ENCODE measurements around the gene SHC2. TPM values are rescaled to one million over a fixed set of nuclear protein-coding genes. Genes with fewer than 3 reads are reported as not detected.

Gene SHC2
- total RNA-seq, 1 donor from 2014 or later: 26.0 TPM

DNA sequence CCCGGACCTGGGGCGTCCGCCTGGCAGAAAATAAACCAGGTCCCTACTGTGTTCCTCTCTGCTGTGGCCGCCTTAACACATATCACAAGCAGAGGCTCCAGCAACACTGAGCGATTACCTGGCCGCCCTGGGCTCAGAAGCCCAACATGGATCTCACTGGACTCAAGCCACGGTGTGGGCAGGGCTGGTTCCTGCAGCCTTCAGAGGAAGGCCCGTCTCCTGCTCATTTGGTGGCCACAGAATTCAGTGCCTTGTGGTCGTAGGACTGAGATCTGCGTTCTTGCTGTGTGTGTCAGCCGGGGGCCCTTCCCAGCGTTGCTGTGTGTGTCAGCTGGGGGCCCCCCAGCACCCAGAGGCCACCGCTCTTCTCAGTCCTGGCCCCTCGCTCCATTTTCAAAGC lies 82.1 kb downstream of the SHC2 start:
- Histone ChIP-seq H3K27me3 (peaks cover 4% of the 10 kb centered on the region), H3K4me3 (no peak overlapping the region), H3K27ac (no peak overlapping the region), H3K9me3 (no peaks in the 10 kb centered on the region), H3K36me3 (no peaks in the 10 kb centered on the region), H3K4me1 (peaks cover 8% of the 10 kb centered on the region)
- TF ChIP-seq POLR2AphosphoS5 (IDR thresholded peaks at IDR 0.05; ENCODE audit: insufficient read depth in 1 of 2, low read depth in 1 of 2) (no peak), POLR2A (IDR thresholded peaks at IDR 0.05) (no peak)
- TF ChIP-seq, protein P1, sequence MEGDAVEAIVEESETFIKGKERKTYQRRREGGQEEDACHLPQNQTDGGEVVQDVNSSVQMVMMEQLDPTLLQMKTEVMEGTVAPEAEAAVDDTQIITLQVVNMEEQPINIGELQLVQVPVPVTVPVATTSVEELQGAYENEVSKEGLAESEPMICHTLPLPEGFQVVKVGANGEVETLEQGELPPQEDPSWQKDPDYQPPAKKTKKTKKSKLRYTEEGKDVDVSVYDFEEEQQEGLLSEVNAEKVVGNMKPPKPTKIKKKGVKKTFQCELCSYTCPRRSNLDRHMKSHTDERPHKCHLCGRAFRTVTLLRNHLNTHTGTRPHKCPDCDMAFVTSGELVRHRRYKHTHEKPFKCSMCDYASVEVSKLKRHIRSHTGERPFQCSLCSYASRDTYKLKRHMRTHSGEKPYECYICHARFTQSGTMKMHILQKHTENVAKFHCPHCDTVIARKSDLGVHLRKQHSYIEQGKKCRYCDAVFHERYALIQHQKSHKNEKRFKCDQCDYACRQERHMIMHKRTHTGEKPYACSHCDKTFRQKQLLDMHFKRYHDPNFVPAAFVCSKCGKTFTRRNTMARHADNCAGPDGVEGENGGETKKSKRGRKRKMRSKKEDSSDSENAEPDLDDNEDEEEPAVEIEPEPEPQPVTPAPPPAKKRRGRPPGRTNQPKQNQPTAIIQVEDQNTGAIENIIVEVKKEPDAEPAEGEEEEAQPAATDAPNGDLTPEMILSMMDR (IDR thresholded peaks at IDR 0.05): no peak
- intact Hi-C loops (cut with DNase I): no loop called here
- no peak for DNase-seq (ENCODE audit: extremely low spot score in 2 of 2)

DNA sequence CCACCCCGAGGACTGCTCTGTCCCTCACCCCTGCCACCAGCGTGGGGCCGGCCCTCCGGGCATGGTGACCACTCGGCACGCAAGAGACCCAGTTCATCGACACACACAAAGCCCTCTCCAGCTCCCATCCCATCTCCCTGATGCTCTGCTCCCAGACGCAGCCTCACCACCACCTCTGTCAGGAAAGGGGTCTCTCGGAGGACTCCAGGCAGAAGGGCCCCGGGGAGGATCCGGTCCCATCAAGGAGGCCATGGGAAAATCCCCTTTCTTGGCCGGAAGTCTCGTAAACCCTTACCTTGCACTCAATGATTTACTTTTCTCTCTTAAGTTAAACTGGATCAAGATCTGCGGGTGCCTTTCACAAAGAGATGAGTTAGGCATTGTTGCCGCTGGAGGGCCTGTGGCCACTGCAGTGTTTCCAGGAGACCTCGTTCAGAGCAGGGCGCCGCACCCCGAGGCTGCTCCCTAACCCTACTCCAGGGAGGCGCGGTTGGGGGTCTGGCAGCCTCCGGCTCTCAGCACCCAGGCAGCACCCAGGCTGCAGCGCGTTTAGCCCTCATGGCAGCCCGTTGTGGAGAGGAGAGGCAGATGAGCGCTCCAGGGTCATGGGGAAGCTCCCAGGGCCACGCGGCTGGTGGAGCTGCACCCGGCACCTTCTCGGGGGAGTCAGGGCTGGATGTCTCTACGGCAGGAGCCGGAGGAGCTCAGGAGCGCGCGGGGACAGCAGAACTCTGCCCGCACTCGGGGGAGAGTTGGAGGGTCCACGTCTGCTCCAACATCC lies 82.8 kb downstream of the SHC2 start:
- intact Hi-C loops (cut with DNase I): no loop called here
- Histone ChIP-seq H3K9me3 (no peaks in the 10 kb centered on the region), H3K36me3 (no peaks in the 10 kb centered on the region), H3K27ac (no peak overlapping the region), H3K4me1 (peaks cover 8% of the 10 kb centered on the region), H3K4me3 (no peak overlapping the region), H3K27me3 (no peaks in the 10 kb centered on the region)
- TF ChIP-seq, protein P1 (IDR thresholded peaks at IDR 0.05): no peak
- TF ChIP-seq POLR2A (IDR thresholded peaks at IDR 0.05) (no peak), POLR2AphosphoS5 (IDR thresholded peaks at IDR 0.05; ENCODE audit: insufficient read depth in 1 of 2, low read depth in 1 of 2) (no peak)
- no peak for DNase-seq (ENCODE audit: extremely low spot score in 2 of 2)

DNA sequence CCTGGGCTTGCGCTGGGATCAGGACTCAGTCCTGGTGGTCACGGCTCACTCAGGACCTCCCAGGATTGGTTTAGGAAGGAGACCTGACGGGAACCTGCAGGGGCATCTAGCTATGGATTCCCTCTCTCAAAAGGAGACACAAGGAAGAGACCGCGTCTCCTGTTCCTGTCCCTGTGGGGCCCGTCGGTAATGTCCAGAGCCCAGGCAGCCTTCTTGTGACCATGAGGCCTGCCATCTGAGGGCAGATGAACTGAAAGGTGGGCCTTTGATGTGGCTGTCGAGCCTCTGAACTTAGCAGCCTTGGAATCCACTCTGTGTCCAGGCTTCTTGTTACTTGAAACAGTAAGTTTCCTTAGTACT lies 84.7 kb downstream of the SHC2 start:
- TF ChIP-seq POLR2AphosphoS5 (IDR thresholded peaks at IDR 0.05; ENCODE audit: insufficient read depth in 1 of 2, low read depth in 1 of 2) (no peak), POLR2A (IDR thresholded peaks at IDR 0.05) (no peak)
- TF ChIP-seq, protein P1 (IDR thresholded peaks at IDR 0.05): no peak
- Histone ChIP-seq H3K4me1 (peaks cover 8% of the 10 kb centered on the region), H3K27me3 (no peaks in the 10 kb centered on the region), H3K9me3 (no peaks in the 10 kb centered on the region), H3K27ac (no peak overlapping the region), H3K36me3 (no peaks in the 10 kb centered on the region), H3K4me3 (no peak overlapping the region)
- intact Hi-C loops (cut with DNase I): no loop called here
- no peak for DNase-seq (ENCODE audit: extremely low spot score in 2 of 2)

DNA sequence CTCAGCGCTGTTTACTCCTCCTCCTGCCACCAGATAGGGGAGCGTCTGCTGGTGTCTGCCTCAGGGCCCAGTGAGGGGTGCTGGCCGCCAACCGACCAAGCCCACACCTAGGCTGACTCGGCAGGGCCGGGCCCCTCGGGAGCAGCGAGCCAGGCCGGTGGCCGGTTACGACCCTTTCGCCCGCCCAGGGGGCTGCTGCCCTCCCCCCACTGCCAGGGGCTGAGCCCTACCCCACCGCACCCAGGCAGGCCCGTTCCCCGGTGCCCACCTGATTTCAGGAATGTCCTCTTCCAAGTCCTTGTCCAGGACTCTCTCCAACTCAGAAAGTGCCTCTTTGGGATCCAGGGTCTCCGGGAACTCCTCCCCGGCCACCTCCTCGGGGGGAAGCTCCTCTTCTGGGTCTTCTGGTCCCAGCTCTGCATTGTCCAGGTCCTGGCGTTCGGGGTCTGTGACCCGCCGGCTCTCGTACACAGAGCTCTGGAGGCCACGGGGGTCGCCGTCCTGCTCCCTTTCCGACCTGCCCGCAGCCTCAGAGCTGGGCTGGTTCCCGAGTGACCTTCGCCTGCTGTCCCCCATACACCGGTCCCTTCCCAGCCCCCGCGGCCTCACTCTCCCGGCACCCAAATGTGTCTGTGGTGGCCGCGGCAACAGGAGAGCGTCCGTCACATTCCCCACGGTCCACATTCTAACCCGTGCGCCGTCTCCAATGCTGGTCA lies 85.3 kb downstream of the SHC2 start:
- intact Hi-C loops (cut with DNase I): no loop called here
- H3K27me3 ChIP-seq: no peaks in the 10 kb centered on the region

More for the DNA sequence above, 85.3 kb downstream of the SHC2 start:
- no peak for DNase-seq (ENCODE audit: extremely low spot score in 2 of 2)
- H3K4me3 ChIP-seq: no peak overlapping the region
- no peak overlapping the region for H3K27ac ChIP-seq
- no peak for TF ChIP-seq POLR2A (IDR thresholded peaks at IDR 0.05)
- TF ChIP-seq POLR2AphosphoS5 (IDR thresholded peaks at IDR 0.05; ENCODE audit: insufficient read depth in 1 of 2, low read depth in 1 of 2): no peak
- TF ChIP-seq, protein P1 (IDR thresholded peaks at IDR 0.05): no peak
- H3K4me1 ChIP-seq: peaks cover 8% of the 10 kb centered on the region
- H3K9me3 ChIP-seq: no peaks in the 10 kb centered on the region
- no peaks in the 10 kb centered on the region for H3K36me3 ChIP-seq

Data from vagina (tissue), 2 donors.